Measurements from ENCODE around the gene KSR2.

DNA sequence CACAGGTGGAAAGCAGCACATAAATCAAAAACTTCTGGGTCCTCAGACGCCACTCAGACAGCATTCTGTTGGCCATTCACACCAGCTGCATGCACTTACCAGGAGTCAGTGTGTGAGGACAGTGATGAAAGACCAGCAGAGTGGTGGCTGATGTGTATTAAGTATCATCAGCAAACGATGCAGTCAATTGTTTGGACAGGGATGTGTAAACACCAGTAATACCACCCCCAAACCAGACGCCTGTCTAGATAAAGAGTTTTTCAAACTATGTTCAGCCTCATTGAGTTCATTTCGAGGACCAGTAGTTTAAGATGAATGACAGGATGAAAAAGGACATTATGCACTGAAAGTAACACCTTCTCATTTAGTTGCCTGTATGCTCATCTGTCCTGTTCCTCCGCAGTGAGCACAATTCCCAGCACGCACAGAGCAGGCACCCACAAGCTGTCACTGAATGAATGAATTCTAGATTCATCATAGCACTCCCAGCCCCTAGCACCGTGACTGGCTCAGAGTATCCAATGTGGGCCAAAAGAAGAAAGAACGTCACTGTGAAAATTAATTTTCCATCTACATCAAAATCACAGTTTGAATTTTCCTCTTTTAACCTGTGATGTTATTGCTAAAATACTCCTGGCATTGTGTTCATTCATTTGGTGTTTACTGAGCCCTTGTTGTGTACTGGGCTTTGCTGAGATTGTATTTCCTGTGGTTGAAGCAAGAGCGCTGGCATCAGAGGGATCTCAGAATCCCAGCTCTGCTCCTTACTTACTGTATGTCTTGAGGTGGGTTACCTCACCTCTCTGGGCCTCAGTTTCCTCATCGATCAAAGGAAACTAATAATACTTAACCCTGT is 482.6 kb downstream of the KSR2 start:
- TF ChIP-seq GATA2 (IDR thresholded peaks at IDR 0.05; ENCODE audit: low read depth, low read length) (no peak), GATA3 (IDR thresholded peaks at IDR 0.05; ENCODE audit: low read depth, low read length) (no peak)
